Measurements from ENCODE around the gene OTUD4.
A peak's percentile ranks its signal among the peaks of the same experiment; 100 is the strongest.
"Not testable (repeated sequence)": the region's sequence is repeated elsewhere in the genome, so short reads cannot be mapped to it uniquely, and the experiment has no call there.

The OTUD4 gene

DNA sequence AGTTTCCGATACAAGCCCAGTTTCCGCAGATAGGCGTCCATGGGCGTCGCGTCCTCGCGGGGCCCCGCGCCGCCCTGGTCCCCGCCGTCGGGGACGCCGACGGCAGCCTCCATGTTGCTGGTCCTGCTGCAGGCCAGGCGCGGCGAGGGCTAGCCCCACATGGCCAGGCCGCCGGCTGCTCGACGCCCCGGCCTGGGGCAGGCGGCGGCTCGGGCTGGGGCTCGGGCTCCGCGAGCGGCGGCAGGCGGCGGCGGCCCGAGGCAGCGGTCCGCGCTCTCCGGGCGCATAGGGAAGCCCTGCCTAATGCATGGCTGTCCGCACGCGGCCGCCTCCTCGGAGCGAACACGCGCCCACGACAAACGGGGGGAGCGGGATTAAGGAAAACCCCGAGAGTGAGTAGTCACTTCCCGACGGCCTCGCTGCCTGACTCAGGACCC, 510 bp downstream of the OTUD4 start:
- DNase-seq (ENCODE audit: low read depth in 4 of 4, low spot score in 1 of 4): not testable (repeated sequence)

DNA sequence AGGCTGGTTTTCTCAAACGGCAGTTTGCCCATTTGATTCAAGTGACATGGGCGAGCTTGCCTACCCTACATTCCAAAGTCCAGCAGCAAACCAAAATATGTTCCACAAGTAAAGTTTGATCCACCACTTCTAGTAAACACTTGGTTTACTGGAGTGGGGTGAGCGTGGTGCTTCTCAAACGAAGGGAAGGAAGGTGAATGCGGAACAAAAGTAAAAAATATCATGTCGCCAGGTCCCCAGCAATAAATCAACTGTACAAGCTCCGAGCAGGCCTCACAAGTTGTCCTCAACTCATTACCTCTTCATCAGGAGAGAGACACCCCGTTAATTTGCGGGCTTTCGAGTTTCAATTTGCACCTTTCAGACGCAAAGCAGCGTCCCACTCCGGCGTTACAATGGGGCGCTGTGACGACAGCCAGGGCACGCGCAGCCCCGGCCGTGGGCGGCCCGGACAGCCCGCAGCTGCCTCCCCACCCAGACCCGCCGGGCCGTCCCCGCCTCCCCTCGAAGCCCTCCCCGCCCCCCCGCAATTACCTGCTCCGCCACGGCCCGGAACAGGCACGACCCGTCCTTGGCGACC, 1.0 kb downstream of the OTUD4 start:
- peak; percentile 33 to 73 (median 66) for DNase-seq (ENCODE audit: low read depth in 4 of 4, low spot score in 1 of 4)

DNA sequence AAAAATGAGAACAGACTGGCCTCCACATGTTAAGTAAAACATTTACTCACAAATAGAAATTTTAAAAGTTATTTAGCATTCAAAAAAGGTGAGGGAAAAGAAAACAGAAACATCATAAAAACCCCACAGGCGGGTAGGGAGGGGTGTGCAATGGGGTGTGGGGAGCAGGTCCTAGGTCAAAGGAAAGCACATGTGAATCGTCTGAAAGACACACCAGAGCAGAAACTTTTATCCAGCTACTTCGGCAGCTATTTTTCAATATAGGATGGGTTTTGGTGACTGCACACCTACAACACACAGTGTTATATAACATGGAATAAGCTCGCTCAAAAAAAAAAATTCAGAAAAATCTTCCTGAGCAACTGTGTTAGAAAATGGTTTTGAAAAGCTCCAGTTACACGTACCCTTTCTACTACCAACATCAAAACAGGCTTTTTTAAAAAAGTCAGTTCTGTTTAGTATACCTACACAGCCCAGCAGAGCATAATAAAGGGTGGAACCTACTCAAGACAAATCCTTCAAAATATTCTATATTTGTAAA, 1.6 kb downstream of the OTUD4 start:
- DNase-seq (ENCODE audit: low read depth in 4 of 4, low spot score in 1 of 4): no peak

DNA sequence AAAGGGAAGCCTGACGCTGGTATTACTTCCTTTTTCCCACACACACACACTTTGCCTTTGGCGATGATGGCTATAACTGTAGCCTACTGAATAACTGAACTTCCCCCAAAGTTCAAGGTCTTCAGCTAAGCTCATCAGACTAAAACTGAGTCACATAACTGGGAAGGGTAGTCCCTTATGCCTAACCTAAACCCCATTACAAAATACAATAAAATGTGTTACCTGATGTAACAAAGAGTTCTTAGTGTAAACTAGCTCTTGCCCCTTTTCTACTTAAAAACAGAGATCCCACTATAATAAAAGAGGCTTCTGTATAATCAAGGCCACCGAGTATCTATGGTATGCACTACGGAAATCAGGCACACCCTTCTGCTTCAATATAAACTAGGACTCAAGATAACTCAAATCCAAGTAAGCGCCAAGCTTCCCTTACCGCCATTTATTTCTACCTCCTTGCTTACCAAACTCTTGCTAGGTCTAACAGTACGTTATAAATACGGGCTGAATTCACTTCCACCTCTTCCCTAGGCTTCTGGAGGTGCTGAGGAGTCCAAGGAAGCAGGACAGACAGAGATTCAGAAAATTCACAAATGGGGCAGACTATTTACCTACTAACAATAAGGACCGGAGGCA, 2.4 kb downstream of the OTUD4 start:
- DNase-seq (ENCODE audit: low read depth in 4 of 4, low spot score in 1 of 4): no peak

DNA sequence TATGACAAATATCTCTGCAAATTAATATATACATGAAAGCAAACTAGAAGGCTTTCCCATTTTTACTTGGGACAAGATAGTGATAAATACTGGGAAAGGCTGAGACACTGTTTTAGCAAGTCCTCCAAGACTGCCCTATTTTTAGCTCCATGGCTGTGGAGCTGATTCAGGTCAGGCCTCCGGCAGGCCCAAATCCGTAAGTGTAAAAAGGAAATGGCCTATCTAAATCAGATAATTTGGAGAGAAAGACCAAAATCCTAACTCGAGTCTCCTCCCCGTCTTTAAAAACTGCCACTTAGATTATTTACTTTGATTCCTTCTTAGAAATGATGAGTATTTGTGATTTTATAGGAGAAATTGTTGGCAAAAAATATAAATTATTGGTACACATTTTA, 2.9 kb downstream of the OTUD4 start:
- no peak for DNase-seq (ENCODE audit: low read depth in 4 of 4, low spot score in 1 of 4)

DNA sequence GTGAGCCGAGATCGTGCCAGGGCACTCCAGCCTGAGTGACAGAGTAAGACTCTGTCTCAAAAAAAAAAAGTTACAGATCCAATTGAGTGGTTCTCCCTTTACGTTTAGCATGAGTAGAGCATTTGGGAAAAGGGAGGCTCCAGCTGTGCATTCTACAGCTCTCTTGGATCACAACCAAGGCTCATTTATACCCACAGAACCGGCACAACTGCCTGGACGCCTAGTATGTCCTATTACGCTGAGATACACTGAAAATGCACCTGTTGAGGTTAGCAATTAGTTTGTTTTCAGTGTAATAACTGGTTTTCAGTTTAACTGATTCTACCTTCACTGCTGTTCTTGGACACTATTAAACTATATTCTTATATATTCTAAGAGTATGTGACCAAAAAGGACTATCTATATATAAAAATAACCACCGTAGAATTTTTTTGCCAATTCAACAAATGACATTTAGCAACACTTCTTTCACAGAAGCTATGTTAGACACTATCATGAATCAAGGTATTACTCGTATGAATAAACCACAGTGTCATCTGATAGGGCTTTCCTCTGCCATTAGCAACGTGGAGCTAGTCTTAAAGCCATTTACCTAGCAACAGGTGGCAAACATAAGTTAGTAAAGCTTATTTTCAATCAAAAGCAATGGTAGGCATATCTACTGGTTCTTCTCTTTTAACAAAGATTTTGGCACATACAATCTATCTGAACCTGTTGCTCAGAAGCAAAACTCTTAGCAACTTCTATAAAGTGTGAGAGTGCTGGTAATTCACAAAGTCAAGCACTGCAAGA, 3.6 kb downstream of the OTUD4 start:
- DNase-seq (ENCODE audit: low read depth in 4 of 4, low spot score in 1 of 4): no peak

DNA sequence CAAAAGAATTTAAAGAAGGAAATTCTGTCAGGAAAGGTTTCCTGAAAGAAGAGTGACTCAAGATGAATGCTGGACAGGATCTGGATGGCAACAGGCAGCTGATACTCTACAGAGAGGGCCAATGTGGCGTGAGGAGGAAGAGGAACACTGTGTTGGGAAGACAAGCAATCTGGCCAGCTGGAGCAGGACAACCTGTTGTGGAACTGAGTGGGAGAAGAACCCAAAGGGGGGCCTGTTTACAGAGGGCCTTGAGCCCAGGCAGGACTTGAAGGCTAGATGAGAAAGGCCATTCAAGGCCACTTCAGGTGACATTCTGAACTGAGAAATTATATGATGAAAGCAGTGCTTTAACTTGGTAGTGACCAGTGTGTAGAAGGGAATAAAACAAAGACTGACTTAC, 8.5 kb downstream of the OTUD4 start:
- no peak for DNase-seq (ENCODE audit: low read depth in 4 of 4, low spot score in 1 of 4)

DNA sequence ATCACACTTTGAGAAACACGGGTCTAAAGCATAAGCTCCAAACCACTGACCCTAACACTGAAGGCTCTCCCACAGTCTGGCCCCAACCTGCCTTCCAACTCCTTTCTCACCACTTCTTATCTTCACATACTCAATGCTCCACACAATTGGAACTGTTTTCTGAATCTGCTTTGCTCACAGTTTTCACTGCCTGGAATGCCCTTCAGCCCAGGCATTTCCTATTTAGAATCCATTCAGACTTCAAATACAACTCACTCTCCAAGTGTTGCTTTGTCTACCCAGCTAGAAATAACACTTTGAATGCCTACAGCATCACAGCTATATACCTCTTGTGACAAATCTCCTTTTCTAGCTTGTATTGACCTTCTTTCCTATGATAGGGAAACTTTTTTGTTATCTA, 10.2 kb downstream of the OTUD4 start:
- no peak for DNase-seq (ENCODE audit: low read depth in 4 of 4, low spot score in 1 of 4)

DNA sequence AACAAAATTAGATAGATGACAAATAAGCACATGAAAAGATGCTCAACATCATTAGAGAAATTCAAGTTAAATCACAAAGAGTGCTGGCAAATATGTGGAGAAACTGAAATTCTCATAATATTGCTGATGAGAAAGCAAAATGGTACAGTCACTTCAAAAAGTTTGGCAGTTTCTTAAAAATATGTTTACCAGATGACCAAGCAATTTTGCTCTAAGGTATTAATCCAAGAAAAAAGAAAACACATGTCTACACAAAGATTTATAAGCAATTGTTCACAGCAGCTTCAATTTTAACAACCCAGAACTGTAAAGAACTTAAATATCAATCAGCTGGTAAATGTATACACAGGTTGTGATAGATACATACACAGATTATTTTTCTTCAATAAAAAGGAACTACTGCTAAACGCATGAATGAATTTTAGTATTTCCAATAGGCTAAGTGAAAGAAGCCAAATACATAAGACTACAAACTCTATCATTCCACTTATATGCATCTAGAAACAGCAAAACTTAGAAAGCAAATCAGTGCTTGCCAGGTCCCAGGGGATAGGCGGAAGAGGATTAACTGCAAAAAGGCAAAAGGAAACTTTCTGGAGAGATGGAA, 11.7 kb downstream of the OTUD4 start:
- no peak for DNase-seq (ENCODE audit: low read depth in 4 of 4, low spot score in 1 of 4)

DNA sequence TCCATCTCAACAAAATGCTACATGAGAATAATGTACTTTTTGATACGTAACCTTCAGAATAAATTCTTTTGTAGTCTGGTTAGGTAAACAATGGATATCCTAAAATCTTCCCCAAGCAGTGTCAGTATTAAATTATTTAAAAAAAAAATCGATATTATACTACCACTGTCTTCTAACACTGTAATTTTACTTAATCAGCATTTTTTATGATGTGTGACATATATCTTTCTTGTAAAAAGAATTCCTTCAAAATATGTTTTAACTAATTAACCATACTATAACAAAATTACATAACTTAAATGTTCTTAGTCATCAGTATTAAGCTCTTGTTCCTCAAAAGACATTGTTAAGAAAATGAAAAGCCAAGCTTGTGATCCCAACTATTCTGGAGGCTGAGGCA, 12.5 kb downstream of the OTUD4 start:
- no peak for DNase-seq (ENCODE audit: low read depth in 4 of 4, low spot score in 1 of 4)

DNA sequence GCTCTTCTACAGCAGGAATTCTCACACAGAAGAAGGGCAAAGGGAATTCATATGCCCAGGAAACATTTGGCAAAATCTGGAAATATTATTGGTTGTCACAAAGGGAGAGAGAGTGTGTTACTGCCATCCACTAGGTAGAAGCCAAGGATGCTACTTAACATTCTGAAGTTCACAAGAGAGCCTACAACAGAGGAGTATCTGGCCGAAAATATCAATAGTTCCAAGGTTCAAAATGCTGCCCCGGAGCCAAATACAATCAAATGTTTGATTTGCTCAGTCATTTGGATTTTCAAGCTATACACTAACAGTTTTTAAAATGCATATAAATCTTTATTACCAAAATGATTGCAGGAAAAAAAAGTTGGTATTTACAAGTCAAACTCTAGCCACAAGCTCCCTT, 18.8 kb downstream of the OTUD4 start:
- DNase-seq (ENCODE audit: low read depth in 4 of 4, low spot score in 1 of 4): no peak

DNA sequence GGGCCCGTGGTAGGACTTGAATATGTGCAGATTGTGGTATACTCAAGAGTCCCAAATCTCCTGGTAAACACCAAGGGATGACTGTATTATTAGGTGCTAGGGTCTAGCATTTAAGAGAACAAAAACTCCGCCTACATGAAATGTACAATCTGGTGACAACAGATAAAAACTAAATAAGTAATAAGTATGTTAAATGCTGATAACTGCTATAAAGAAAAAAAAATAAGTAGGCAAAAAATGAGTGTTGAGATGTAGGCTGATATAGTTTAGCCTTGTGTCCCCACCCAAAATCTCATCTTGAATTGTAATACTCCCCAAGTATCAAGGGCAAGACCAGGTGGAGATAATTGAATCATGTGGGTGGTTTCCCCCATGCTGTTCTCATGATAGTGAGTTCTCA, 23.4 kb downstream of the OTUD4 start:
- no peak for DNase-seq (ENCODE audit: low read depth in 4 of 4, low spot score in 1 of 4)

DNA sequence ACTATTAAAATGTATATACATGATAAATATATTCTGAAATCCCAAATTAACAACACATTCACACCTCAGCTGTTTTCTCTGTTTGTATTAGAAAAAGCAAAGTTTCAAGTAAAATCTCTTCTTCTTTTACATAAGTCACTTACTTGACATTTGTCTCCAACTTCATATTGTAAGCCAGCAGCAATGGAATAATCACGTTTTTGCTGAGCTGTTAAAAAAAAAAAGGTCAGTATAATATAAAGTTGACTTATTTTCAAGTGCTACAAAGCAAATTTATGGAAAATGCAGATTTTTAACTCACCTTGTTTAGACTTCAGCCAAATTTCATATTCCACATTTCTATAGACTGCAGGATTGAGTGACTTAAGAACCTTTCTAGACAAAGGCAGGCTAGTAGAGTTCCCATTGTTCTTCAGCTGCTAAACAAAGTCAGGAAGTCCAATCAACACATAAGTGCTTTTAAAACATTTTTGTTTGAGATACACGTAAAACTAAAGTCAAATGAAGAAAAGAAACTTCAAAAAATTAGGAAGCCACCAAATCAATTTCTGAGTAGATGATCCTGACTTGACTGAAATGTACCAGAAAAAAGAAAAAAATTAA, 25.0 kb downstream of the OTUD4 start:
- no peak for DNase-seq (ENCODE audit: low read depth in 4 of 4, low spot score in 1 of 4)

DNA sequence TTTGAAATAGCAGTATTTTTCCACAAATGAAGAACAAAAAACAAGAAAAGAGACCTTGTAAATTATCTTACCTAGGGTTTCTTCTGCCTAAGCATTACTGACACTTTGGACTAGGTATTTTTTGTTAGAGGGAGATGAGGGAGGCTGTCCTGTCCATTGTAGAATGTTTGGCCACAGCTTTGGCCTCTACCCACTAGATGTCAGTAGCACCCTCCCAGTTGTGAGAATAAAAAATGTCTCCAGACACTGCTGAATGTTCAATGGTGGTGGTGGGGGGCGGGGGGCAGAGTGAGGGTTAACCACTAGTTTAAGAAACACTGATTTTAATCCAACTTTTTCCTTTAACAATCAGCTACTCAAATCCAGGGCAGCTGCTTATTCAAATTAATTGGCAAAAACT, 25.8 kb downstream of the OTUD4 start:
- DNase-seq (ENCODE audit: low read depth in 4 of 4, low spot score in 1 of 4): no peak

DNA sequence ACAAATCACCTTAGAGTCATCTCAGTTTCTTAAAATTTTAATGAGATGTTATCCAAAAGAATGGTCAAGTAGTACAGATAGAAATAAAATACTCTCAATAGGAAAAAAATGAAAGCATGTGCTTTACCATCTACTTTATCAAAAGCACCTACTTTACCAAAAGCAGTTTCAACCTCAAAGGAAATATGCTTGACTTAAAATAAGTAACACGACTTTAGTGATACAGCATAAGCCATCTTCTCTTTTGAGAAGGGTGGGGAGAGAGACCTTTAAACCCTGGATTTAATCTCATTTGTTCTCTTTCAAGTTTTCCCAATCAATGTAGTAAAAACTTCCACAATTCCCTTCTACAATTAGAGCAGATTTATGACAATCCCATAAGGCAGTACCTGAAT, 26.5 kb downstream of the OTUD4 start:
- no peak for DNase-seq (ENCODE audit: low read depth in 4 of 4, low spot score in 1 of 4)

DNA sequence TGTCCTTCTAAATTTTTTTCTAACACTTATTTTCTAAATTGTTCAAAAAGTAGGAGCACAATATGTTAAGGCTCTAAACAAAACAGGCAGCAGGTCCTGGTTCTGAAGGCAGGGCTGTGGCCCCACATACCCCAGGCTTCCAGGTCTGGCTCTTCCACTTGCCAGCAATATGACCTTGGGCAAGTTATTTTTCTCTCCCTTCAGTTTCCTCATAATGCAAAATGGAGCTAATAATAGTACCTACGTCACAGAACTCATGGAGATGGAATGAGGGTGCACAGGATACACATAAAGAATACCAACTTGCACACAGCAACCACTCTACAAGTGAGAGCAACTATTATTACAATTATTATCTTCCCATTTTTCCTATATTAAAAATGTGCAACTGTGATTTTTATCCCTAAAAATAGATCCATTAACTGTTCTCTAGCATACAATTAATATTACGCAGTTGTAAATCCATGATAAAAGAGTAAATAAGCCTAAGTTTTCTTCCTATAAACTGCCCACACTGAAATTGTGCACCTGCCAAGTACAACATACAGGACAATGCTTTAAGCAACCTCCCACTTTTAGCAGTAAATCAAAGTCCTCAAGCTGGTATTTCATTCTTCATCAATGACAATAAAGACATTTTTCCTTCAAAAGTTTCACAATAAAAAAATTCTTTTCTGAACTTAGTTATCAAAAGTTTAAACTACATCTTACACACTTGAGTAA, 27.0 kb downstream of the OTUD4 start:
- DNase-seq (ENCODE audit: low read depth in 4 of 4, low spot score in 1 of 4): no peak

DNA sequence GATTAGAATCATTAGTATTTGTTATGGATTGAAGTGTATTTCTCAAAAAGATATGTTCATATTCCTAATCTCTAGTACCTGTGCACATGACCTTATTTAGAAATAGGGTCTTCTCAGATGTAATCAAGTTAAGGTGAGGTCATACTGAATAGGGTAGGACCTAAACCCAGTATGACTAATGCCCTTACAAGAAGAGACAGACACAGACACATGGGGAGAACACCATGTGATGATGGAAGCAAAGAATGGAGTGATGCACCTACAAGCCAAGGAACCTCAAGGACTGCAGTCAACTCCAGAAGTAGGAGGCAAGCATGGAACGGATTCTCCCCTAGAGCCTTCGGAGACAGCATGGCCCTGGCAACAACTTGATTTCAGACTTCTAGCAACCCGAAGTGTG, 31.4 kb downstream of the OTUD4 start:
- DNase-seq (ENCODE audit: low read depth in 4 of 4, low spot score in 1 of 4): no peak

DNA sequence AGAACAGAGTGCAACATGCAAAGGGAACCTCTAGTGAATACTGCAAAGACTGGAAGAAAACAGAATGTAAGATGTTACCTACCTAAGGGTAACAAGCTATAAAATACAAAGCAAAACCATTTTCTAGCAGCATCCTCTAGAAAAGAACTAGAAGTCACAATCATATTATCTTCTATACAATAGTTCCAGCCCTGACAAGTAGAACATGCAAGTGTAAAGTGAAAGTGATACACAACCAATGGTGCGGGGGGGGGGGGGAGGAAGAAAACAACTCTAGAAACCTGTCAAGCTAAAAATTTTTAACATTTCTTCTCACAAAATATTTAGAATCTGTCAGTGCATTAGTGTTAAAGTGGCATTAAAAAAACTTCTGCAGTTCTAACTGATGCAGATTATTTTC, 44.2 kb downstream of the OTUD4 start:
- DNase-seq (ENCODE audit: low read depth in 4 of 4, low spot score in 1 of 4): not testable (repeated sequence)

DNA sequence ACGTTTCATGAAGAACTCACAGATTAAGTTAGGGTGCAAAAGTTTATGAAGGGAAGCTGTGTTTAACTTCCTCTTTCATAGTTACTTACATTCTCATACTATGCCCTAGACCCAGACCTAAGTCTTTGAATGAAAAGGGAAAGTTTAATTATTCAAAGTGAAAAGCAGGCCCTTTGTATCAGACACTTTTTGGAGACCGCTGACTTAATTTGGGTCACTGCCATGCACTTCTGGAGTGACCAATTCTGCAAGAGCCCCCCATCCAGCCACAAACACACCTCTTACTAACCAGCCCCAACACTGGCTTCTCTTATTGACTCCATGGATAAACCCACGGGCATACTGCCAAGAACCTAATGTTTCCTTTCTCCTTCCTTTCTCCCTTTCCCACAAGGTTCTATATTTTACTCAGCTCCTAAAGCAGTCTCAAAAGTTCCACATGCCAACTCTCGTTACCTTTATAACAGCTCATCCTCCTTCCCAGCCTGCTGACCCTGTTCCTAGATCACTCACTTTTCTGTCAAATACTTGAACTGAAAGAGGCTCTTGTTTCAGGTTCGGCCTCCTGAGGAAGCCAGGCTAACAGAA, 47.8 kb downstream of the OTUD4 start:
- no peak for DNase-seq (ENCODE audit: low read depth in 4 of 4, low spot score in 1 of 4)

DNA sequence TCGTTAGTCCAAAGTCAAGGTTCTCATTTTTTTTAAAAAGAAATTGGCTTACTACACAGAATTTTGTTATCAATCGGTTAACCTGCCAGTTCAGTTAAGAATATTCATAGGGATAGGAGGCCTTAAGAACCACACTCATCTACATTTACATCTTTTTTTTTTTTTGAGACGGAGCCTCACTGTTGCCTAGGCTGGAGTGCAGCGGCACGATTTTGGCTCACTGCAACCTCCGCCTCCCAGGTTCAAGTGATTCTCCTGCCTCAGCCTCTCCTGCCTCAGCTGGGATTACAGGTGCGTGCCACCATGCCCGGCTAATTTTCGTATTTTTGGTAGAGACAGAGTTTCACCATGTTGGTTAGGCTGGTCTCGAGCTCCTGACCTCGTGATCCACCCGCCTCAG, 48.5 kb downstream of the OTUD4 start:
- no peak for DNase-seq (ENCODE audit: low read depth in 4 of 4, low spot score in 1 of 4)
